Gastrocnemius medialis (tissue), 4 donors: ENCODE measurements around the gene ABCC8.

Source experiments
- CTCF ChIP-seq, 5 experiments: fragments of 450-650 bp in 3 of 5; fragments of 200-600 bp in 2 of 5; sonication (generic) in 2 of 5; IDR thresholded peaks in 4 of 5; conservative IDR thresholded peaks in 1 of 5; 1 replicate in 4 of 5; 2 replicates in 1 of 5; pipeline ENCODE4 v1.5.1; 2016 to 2019; ENCODE audit warnings: antibody characterized with exemption in 5 of 5, mild to moderate bottlenecking in 3 of 5, moderate library complexity in 3 of 5
- POLR2A ChIP-seq, 2 donors: fragments of 450-650 bp; IDR thresholded peaks; one replicate each; pipeline ENCODE4 v1.6.1; 2017; ENCODE audit warnings: antibody characterized with exemption in 2 of 2, mild to moderate bottlenecking in 2 of 2, moderate library complexity in 2 of 2

DNA sequence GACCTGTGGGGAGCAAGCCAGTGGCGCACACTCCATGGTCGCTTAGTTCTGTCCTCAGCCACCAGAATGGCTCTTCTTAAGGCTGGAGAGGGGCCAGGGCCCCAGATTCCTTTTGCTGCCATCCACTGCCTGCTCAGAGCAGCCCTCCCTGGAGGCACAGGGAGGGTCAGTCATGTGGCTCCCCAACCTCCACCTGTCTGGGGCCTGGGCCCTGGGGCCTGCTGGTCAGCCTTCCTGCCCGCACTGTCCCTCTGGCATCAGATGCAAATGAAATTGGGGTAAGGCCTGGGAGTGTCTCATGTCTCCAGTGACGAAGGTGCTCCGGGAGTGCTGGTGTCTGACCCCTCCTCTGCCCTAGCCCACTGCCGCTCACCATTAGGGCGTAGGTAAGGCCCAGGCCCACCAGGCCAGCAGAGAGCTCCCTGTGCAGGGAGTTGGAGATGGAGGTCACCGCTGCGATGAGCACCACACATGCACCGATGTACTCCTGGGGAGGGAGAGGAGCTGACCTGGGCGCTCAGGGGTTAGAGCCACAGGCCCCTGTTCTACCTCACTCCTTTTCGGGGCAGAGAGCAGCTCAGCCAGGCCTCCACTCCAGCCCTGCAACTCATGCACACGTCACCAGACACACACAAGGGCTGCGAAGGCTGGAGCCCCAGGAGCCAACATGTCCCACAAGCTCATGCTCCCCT lies 79.2 kb downstream of the ABCC8 start:
- TF ChIP-seq POLR2A (IDR thresholded peaks at IDR 0.05) = no peak
- TF ChIP-seq CTCF (IDR thresholded peaks at IDR 0.05 in 4 of 5, conservative IDR thresholded peaks at IDR 0.05 in 1 of 5) = no peak
